ENCODE measurements around the gene EGF. TPM values are rescaled to one million over a fixed set of nuclear protein-coding genes. Genes with fewer than 3 reads are reported as not detected.

Gene EGF
- polyA plus RNA-seq, 1 donor from 2014 or later, result not detected

DNA sequence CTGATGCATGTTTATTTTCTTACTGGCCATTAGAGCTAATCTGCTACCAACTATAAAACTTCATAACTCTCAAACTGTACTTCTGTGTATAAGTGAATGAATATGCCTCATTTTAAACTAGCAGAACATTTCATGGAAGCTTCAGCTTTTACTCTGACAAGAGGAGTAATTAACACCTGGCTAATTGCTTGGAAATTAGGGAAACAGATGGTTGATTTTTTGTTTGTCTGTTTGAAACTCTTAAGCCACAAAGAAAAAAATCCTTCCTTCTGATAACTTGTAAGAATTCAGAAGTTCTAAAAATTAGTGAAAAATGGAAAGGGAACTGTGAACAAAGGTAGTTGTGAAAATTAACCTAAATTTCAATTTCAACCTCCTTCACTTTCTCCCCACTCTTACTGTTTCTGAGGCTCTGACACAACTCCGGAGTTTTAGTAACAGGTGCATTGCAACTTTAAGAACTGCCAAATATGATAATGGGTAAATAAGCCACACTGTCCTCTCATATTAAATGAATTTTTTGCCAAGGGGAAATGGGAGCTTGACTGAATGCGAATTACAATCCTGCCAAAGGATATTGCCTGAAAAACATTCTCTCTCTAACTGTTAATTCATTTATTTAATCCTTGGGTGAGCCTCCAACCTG, 1.0 kb downstream of the EGF start:
- Histone ChIP-seq H3K9ac (ENCODE audit: low read length) (no peak overlapping the region), H3K27ac (ENCODE audit: low read length) (no peak overlapping the region), H3K4me3 (ENCODE audit: low read length) (no peak overlapping the region), H3K27me3 (ENCODE audit: insufficient read depth, low read depth, low read length) (no peaks in the 10 kb centered on the region), H3K79me2 (replicated peaks; ENCODE audit: insufficient read depth, low read length) (no peaks in the 10 kb centered on the region), H2AFZ (ENCODE audit: low read depth, low read length) (no peak overlapping the region), H3K4me2 (ENCODE audit: low read length) (no peak overlapping the region), H4K20me1 (ENCODE audit: insufficient read depth) (no peaks in the 10 kb centered on the region), H3K9me3 (ENCODE audit: low read length) (no peaks in the 10 kb centered on the region), H3K36me3 (ENCODE audit: insufficient read depth, low read length) (no peaks in the 10 kb centered on the region), H3F3A (ENCODE audit: insufficient read depth, low read length, poor library complexity, severe bottlenecking) (no peaks in the 10 kb centered on the region), H3K9me2 (ENCODE audit: insufficient read depth, low read length) (no peaks in the 10 kb centered on the region)
- TF ChIP-seq EP300 (conservative IDR thresholded peaks at IDR 0.05; ENCODE audit: poor library complexity, severe bottlenecking) (no peak), POLR2AphosphoS5 (IDR thresholded peaks at IDR 0.05) (no peak), REST (IDR thresholded peaks at IDR 0.05; ENCODE audit: borderline replicate concordance) (no peak), SMC3 (conservative IDR thresholded peaks at IDR 0.05; ENCODE audit: poor library complexity) (no peak), EZH2 (IDR thresholded peaks at IDR 0.05; ENCODE audit: borderline replicate concordance, insufficient read depth, low read length, poor library complexity, severe bottlenecking) (no peak), MXI1 (conservative IDR thresholded peaks at IDR 0.05; ENCODE audit: poor library complexity, severe bottlenecking) (no peak), RAD21 (conservative IDR thresholded peaks at IDR 0.05) (no peak), TAF1 (IDR thresholded peaks at IDR 0.05; ENCODE audit: low read depth) (no peak)
- TF ChIP-seq, protein P1, sequence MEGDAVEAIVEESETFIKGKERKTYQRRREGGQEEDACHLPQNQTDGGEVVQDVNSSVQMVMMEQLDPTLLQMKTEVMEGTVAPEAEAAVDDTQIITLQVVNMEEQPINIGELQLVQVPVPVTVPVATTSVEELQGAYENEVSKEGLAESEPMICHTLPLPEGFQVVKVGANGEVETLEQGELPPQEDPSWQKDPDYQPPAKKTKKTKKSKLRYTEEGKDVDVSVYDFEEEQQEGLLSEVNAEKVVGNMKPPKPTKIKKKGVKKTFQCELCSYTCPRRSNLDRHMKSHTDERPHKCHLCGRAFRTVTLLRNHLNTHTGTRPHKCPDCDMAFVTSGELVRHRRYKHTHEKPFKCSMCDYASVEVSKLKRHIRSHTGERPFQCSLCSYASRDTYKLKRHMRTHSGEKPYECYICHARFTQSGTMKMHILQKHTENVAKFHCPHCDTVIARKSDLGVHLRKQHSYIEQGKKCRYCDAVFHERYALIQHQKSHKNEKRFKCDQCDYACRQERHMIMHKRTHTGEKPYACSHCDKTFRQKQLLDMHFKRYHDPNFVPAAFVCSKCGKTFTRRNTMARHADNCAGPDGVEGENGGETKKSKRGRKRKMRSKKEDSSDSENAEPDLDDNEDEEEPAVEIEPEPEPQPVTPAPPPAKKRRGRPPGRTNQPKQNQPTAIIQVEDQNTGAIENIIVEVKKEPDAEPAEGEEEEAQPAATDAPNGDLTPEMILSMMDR (IDR thresholded peaks at IDR 0.05; ENCODE audit: poor library complexity, severe bottlenecking), result no peak

- H3F3A ChIP-seq (ENCODE audit: insufficient read depth, low read length, poor library complexity, severe bottlenecking), result no peaks in the 10 kb centered on the region
- H3K4me2 ChIP-seq (ENCODE audit: low read length), result no peak overlapping the region
- no peaks in the 10 kb centered on the region for H3K27me3 ChIP-seq (ENCODE audit: insufficient read depth, low read depth, low read length)
- no peaks in the 10 kb centered on the region for H4K20me1 ChIP-seq (ENCODE audit: insufficient read depth)
- no peaks in the 10 kb centered on the region for H3K36me3 ChIP-seq (ENCODE audit: insufficient read depth, low read length)
- TF ChIP-seq MXI1 (conservative IDR thresholded peaks at IDR 0.05; ENCODE audit: poor library complexity, severe bottlenecking) (no peak), EZH2 (IDR thresholded peaks at IDR 0.05; ENCODE audit: borderline replicate concordance, insufficient read depth, low read length, poor library complexity, severe bottlenecking) (no peak), EP300 (conservative IDR thresholded peaks at IDR 0.05; ENCODE audit: poor library complexity, severe bottlenecking) (no peak), REST (IDR thresholded peaks at IDR 0.05; ENCODE audit: borderline replicate concordance) (no peak), POLR2AphosphoS5 (IDR thresholded peaks at IDR 0.05) (no peak), SMC3 (conservative IDR thresholded peaks at IDR 0.05; ENCODE audit: poor library complexity) (no peak), TAF1 (IDR thresholded peaks at IDR 0.05; ENCODE audit: low read depth) (no peak)
- TF ChIP-seq, protein P1 (IDR thresholded peaks at IDR 0.05; ENCODE audit: poor library complexity, severe bottlenecking), result no peak
- no peaks in the 10 kb centered on the region for H3K9me2 ChIP-seq (ENCODE audit: insufficient read depth, low read length)
- H3K79me2 ChIP-seq (replicated peaks; ENCODE audit: insufficient read depth, low read length), result no peaks in the 10 kb centered on the region
- H3K4me3 ChIP-seq (ENCODE audit: low read length), result no peak overlapping the region
- H2AFZ ChIP-seq (ENCODE audit: low read depth, low read length), result no peak overlapping the region
- no peak overlapping the region for H3K27ac ChIP-seq (ENCODE audit: low read length)
- no peak overlapping the region for H3K9ac ChIP-seq (ENCODE audit: low read length)
- no peaks in the 10 kb centered on the region for H3K9me3 ChIP-seq (ENCODE audit: low read length)
These were observed 1.6 kb downstream of the EGF start for GRCh38 chr4:109914322-109914721.
